ENCODE data around the gene DOK6. TPM values are rescaled to one million over a fixed set of nuclear protein-coding genes. Genes with fewer than 3 reads are reported as not detected.

The DOK6 gene
- total RNA-seq, 6 donors from 2014 or later: 0.89 to 6.1 (median 1.9) TPM

GRCh38 chr18:69686861-69687260 is 286.2 kb downstream of the DOK6 start:
- H3K27ac ChIP-seq: no peak overlapping the region
- H3K4me3 ChIP-seq: no peak overlapping the region
- no peak for DNase-seq
- no peak for ATAC-seq (ENCODE audit: low FRiP score in 2 of 2)
- no peaks in the 10 kb centered on the region for H3K9me3 ChIP-seq
- no peaks in the 10 kb centered on the region for H3K36me3 ChIP-seq
- H3K4me1 ChIP-seq: no peaks in the 10 kb centered on the region
- 0% methylated on average over 1 of the region's 1 CpG for WGBS, 2 donors
- H3K27me3 ChIP-seq: no peaks in the 10 kb centered on the region
- TF ChIP-seq CTCF (IDR thresholded peaks at IDR 0.05) (no peak), EP300 (IDR thresholded peaks at IDR 0.05) (no peak), POLR2A (IDR thresholded peaks at IDR 0.05) (no peak)

- WGBS, 2 donors: 81 to 85% methylated on average over 2 of the region's 2 CpGs
- Histone ChIP-seq H3K9me3 (no peaks in the 10 kb centered on the region), H3K27me3 (no peaks in the 10 kb centered on the region), H3K27ac (no peak overlapping the region), H3K4me1 (no peaks in the 10 kb centered on the region), H3K4me3 (no peak overlapping the region), H3K36me3 (no peaks in the 10 kb centered on the region)
- TF ChIP-seq POLR2AphosphoS5 (IDR thresholded peaks at IDR 0.05): no peak
- no peak for TF ChIP-seq EP300 (IDR thresholded peaks at IDR 0.05)
- TF ChIP-seq CTCF (IDR thresholded peaks at IDR 0.05): no peak
- TF ChIP-seq POLR2A (IDR thresholded peaks at IDR 0.05): no peak
- no peak for DNase-seq
- ATAC-seq (ENCODE audit: low FRiP score in 2 of 2): no peak
Observed at GRCh38 chr18:69689121-69689759, 288.6 kb downstream of the DOK6 start.

GRCh38 chr18:69691008-69691760 is 290.5 kb downstream of the DOK6 start:
- no peaks in the 10 kb centered on the region for H3K27me3 ChIP-seq
- no peak for DNase-seq
- H3K27ac ChIP-seq: no peak overlapping the region

GRCh38 chr18:69697069-69697468 is 296.4 kb downstream of the DOK6 start:
- DNase-seq: no peak
- Histone ChIP-seq H3K27ac (no peak overlapping the region), H3K9me3 (no peaks in the 10 kb centered on the region), H3K4me3 (no peak overlapping the region), H3K27me3 (no peaks in the 10 kb centered on the region), H3K36me3 (no peaks in the 10 kb centered on the region), H3K4me1 (no peaks in the 10 kb centered on the region)
- TF ChIP-seq POLR2AphosphoS5 (IDR thresholded peaks at IDR 0.05) (no peak), POLR2A (IDR thresholded peaks at IDR 0.05) (no peak), CTCF (IDR thresholded peaks at IDR 0.05) (no peak), EP300 (IDR thresholded peaks at IDR 0.05) (no peak)
- no peak for ATAC-seq (ENCODE audit: low FRiP score in 2 of 2)

More at GRCh38 chr18:69691008-69691760, 290.5 kb downstream of the DOK6 start:
- Histone ChIP-seq H3K36me3 (no peaks in the 10 kb centered on the region), H3K4me3 (no peak overlapping the region), H3K9me3 (no peaks in the 10 kb centered on the region), H3K4me1 (no peaks in the 10 kb centered on the region)
- no peak for ATAC-seq (ENCODE audit: low FRiP score in 2 of 2)
- TF ChIP-seq POLR2A (IDR thresholded peaks at IDR 0.05) (no peak), EP300 (IDR thresholded peaks at IDR 0.05) (no peak), POLR2AphosphoS5 (IDR thresholded peaks at IDR 0.05) (no peak)
- 97 to 99% methylated on average over 5 of the region's 5 CpGs for WGBS, 2 donors

- no peak overlapping the region for H3K4me3 ChIP-seq
- WGBS, 2 donors: 87 to 91% methylated on average over 3 of the region's 3 CpGs
- ATAC-seq (ENCODE audit: low FRiP score in 2 of 2) (no peak), DNase-seq (no peak)
- no peak for TF ChIP-seq EP300 (IDR thresholded peaks at IDR 0.05)
- TF ChIP-seq POLR2AphosphoS5 (IDR thresholded peaks at IDR 0.05): no peak
- no peak for TF ChIP-seq CTCF (IDR thresholded peaks at IDR 0.05)
- TF ChIP-seq POLR2A (IDR thresholded peaks at IDR 0.05): no peak
- no peaks in the 10 kb centered on the region for H3K4me1 ChIP-seq
- H3K9me3 ChIP-seq: no peaks in the 10 kb centered on the region
- no peaks in the 10 kb centered on the region for H3K27me3 ChIP-seq
- no peak overlapping the region for H3K27ac ChIP-seq
- H3K36me3 ChIP-seq: no peaks in the 10 kb centered on the region
Observed at GRCh38 chr18:69697689-69698088, 297.0 kb downstream of the DOK6 start.
